OCI-LY7 (cell line): ENCODE results near the gene SPECC1.

ENCODE experiments used
- EZH2phosphoT487 ChIP-seq: fragments of 200-600 bp; sonication (generic); IDR thresholded peaks from 2 replicates; pipeline ENCODE4 v1.6.1; 2018; ENCODE audit warnings: low read depth, borderline replicate concordance, mild to moderate bottlenecking, mixed run types, antibody characterized with exemption, low read length, moderate library complexity, mixed read lengths
- TF ChIP-seq, protein P1 (sequence below): fragments of 200-600 bp; sonication (generic); conservative IDR thresholded peaks from 2 replicates; pipeline ENCODE4 v1.5.1; 2014; ENCODE audit warnings: mild to moderate bottlenecking, antibody characterized with exemption, low read length, moderate library complexity, mixed read lengths

DNA sequence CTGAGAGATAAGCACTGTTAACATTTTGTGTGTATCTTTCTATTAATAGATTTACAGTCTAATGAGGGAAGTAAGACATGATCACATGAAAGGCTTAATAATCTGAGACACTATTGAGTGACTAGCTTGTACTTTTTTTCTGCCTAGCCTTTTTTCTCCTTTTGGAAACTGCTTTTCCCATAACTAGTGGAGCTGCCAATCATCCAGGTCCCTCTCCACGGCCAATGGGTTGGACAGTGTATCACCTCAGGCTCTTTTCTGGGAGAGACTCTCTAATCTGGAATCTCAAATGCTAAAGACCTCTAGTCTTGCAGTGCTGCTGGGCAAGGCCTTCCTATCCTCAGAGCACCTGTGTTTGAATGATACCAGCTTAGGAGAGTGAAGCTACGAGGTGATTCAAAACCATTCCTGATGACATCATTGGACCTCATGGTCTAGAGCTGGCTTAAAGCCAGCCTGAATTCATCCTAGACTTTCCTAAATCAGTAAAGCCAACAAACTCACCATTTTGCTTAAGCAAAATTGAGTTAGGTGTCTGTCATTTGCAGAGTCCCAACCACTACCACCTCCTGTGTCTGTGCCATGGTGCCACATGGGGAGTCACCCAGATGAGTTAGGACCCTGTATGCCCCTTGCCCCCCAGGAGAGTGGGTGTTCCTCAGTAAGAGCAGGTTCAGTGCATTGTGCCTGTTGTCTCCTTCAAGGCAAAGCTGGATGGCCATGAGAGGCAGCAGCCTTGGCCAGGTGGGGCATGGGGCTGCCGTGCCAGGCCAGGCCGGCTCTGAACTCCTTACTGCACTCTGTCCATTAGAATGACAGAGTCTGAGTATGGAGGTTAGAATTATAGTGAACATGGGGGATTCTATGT lies 62.9 kb downstream of the SPECC1 start:
- TF ChIP-seq, protein P1, sequence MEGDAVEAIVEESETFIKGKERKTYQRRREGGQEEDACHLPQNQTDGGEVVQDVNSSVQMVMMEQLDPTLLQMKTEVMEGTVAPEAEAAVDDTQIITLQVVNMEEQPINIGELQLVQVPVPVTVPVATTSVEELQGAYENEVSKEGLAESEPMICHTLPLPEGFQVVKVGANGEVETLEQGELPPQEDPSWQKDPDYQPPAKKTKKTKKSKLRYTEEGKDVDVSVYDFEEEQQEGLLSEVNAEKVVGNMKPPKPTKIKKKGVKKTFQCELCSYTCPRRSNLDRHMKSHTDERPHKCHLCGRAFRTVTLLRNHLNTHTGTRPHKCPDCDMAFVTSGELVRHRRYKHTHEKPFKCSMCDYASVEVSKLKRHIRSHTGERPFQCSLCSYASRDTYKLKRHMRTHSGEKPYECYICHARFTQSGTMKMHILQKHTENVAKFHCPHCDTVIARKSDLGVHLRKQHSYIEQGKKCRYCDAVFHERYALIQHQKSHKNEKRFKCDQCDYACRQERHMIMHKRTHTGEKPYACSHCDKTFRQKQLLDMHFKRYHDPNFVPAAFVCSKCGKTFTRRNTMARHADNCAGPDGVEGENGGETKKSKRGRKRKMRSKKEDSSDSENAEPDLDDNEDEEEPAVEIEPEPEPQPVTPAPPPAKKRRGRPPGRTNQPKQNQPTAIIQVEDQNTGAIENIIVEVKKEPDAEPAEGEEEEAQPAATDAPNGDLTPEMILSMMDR: no peak
- no peak for TF ChIP-seq EZH2phosphoT487
